A673 (cell line): ENCODE data around the gene OR14I1. TPM values are rescaled to one million over a fixed set of nuclear protein-coding genes. Genes with fewer than 3 reads are reported as not detected.

Experiments used
- BruUV-seq: library from RNA; stranded (reverse); fragments of 400-500 nt; replicated peaks from 2 replicates; lab custom pipeline; 2021; lab: Mats Ljungman, UMichigan
- CTCF ChIA-PET: fragments of 300-600 bp; sonication (Branson Sonifier 250); formaldehyde crosslinking; loops from one replicate; lab custom pipeline; 2022; ENCODE audit warnings: antibody characterized with exemption; lab: Charles Lee
- POLR2A ChIA-PET: fragments of 300-600 bp; sonication (Branson Sonifier 250); formaldehyde crosslinking; loops from one replicate; lab custom pipeline; 2022; ENCODE audit warnings: antibody characterized with exemption; ENCODE audit not compliant: low non-redundant PET; lab: Charles Lee
- DNase-seq: peaks from one replicate; pipeline ENCODE4 v3.0.0-alpha.2; 2015; ENCODE audit warnings: low spot score
- H3K27ac ChIP-seq: fragments of 200-600 bp; sonication (generic); 2 replicates; pipeline ENCODE4 v1.5.1; 2016; ENCODE audit warnings: mixed run types, low read depth, mild to moderate bottlenecking, mixed read lengths, antibody characterized with exemption, low read length; ENCODE audit not compliant: poor library complexity, severe bottlenecking
- H3K27me3 ChIP-seq: fragments of 200-600 bp; sonication (generic); replicated peaks from 2 replicates; pipeline ENCODE4 v1.6.1; 2017; ENCODE audit warnings: mixed run types, low read depth, mild to moderate bottlenecking, mixed read lengths, antibody characterized with exemption, low read length; ENCODE audit not compliant: insufficient read depth, poor library complexity
- H3K36me3 ChIP-seq: fragments of 200-600 bp; sonication (generic); 2 replicates; pipeline ENCODE4 v1.6.1; 2016; ENCODE audit warnings: mixed run types, mild to moderate bottlenecking, mixed read lengths, antibody characterized with exemption, low read length; ENCODE audit not compliant: insufficient read depth, poor library complexity, severe bottlenecking
- H3K4me1 ChIP-seq: fragments of 200-600 bp; sonication (generic); 2 replicates; pipeline ENCODE4 v1.6.1; 2017; ENCODE audit warnings: mixed run types, mild to moderate bottlenecking, mixed read lengths, antibody characterized with exemption, low read length; ENCODE audit not compliant: insufficient read depth, poor library complexity, severe bottlenecking
- H3K4me3 ChIP-seq: fragments of 200-600 bp; sonication (generic); 2 replicates; pipeline ENCODE4 v1.5.1; 2016; ENCODE audit warnings: low read depth, mixed run types, mild to moderate bottlenecking, mixed read lengths, low read length; ENCODE audit not compliant: poor library complexity, severe bottlenecking
- H3K9me3 ChIP-seq: fragments of 200-600 bp; sonication (generic); 2 replicates; pipeline ENCODE4 v1.6.1; 2016; ENCODE audit warnings: mixed run types, low read depth, mild to moderate bottlenecking, mixed read lengths, antibody characterized with exemption, low read length; ENCODE audit not compliant: poor library complexity, severe bottlenecking
- EZH2 ChIP-seq: fragments of 200-600 bp; sonication (generic); IDR thresholded peaks from 2 replicates; pipeline ENCODE4 v1.6.1; 2017; ENCODE audit warnings: borderline replicate concordance, low read depth, mild to moderate bottlenecking, mixed read lengths, antibody characterized with exemption, low read length; ENCODE audit not compliant: poor library complexity, severe bottlenecking
- intact Hi-C: fragments of 100-400 bp; cut with micrococcal nuclease; formaldehyde crosslinking; loops from one replicate; pipeline ENCODE4 v1.10.0; 2022; ENCODE audit not compliant: unreplicated experiment
- total RNA-seq: library from RNA; stranded (reverse); gene quantifications from 2 replicates; pipeline ENCODE4 v1.2.3, GENCODE V29; 2021
- TF ChIP-seq, protein P1 (sequence below): fragments of 300-800, 200-600 bp; sonication (generic); conservative IDR thresholded peaks from 2 replicates; pipeline ENCODE4 v1.5.1; 2017; ENCODE audit warnings: low read depth, mild to moderate bottlenecking, antibody characterized with exemption, low read length, moderate library complexity, mixed read lengths

The OR14I1 gene
- total RNA-seq, 1 experiment from 2014 or later, result not detected

DNA sequence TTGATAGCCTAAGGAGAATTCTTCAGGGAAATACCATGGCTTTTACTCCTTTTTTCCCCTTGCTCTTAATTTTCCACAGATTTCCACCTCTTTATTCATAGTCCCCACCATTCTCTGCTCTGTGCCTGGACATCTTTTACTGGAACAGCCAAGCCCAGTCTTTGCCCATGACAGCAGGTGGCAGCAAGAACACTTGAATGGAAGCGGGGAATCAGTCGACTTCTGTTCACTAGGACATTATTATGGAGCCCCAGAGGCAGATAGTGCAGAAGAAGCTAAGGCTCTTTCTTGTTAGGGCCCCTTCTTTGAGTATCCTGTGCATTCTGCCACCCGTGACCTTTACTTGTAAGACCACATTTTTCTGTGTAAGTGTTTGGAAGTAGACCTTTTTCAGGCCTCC, 6.3 kb downstream of the OR14I1 start:
- Histone ChIP-seq H3K27ac (no peak overlapping the region), H3K36me3 (no peaks in the 10 kb centered on the region), H3K4me3 (no peak overlapping the region), H3K9me3 (no peaks in the 10 kb centered on the region), H3K27me3 (no peaks in the 10 kb centered on the region), H3K4me1 (peaks cover 5% of the 10 kb centered on the region)
- intact Hi-C loops, result no loop called here
- POLR2A ChIA-PET, result no interaction called here
- DNase-seq, result peak; percentile 31
- no peak for TF ChIP-seq EZH2
- TF ChIP-seq, protein P1, sequence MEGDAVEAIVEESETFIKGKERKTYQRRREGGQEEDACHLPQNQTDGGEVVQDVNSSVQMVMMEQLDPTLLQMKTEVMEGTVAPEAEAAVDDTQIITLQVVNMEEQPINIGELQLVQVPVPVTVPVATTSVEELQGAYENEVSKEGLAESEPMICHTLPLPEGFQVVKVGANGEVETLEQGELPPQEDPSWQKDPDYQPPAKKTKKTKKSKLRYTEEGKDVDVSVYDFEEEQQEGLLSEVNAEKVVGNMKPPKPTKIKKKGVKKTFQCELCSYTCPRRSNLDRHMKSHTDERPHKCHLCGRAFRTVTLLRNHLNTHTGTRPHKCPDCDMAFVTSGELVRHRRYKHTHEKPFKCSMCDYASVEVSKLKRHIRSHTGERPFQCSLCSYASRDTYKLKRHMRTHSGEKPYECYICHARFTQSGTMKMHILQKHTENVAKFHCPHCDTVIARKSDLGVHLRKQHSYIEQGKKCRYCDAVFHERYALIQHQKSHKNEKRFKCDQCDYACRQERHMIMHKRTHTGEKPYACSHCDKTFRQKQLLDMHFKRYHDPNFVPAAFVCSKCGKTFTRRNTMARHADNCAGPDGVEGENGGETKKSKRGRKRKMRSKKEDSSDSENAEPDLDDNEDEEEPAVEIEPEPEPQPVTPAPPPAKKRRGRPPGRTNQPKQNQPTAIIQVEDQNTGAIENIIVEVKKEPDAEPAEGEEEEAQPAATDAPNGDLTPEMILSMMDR, result peak; percentile 44
- CTCF ChIA-PET, result no interaction called here
- no TSS peak for BruUV-seq

DNA sequence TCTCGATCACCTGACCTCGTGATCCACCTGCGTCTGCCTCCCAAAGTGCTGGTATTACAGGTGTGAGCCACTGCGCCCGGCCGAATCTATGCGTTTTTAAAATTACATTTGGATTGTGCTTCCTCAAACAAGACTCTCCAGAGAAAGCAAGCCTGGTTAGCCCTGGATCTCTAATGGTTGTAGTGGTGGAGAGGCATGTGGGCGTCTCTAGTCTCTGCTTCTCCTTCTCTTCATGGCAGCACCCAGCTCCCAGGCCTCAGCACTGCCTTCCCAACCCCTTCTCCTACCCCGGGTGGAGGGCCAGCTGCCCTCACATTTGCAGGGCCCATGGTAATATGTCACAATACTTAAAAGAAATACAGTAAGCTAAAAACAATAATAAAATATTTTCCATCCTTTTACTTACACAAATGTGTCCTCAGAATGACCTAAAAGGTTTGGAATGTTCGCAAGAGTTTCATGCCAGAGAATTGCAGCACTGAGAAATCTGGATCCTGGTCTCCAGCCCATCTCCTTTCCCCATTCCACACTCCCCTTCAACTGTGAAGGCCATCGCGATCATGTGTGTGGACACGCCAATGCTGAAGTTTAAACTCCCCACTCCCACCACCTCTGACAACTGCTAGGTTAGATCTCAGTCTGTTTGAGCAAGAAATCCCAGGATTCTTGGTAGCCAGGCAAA, 7.0 kb downstream of the OR14I1 start:
- peaks cover 5% of the 10 kb centered on the region for H3K4me1 ChIP-seq
- H3K4me3 ChIP-seq, result no peak overlapping the region
- no peaks in the 10 kb centered on the region for H3K27me3 ChIP-seq
- DNase-seq, result no peak
- intact Hi-C loops, result no loop called here
- ChIA-PET POLR2A (no interaction called here), CTCF (no interaction called here)
- H3K36me3 ChIP-seq, result no peaks in the 10 kb centered on the region
- no peaks in the 10 kb centered on the region for H3K9me3 ChIP-seq
- H3K27ac ChIP-seq, result no peak overlapping the region
- no TSS peak for BruUV-seq
- TF ChIP-seq, protein P1, result no peak

DNA sequence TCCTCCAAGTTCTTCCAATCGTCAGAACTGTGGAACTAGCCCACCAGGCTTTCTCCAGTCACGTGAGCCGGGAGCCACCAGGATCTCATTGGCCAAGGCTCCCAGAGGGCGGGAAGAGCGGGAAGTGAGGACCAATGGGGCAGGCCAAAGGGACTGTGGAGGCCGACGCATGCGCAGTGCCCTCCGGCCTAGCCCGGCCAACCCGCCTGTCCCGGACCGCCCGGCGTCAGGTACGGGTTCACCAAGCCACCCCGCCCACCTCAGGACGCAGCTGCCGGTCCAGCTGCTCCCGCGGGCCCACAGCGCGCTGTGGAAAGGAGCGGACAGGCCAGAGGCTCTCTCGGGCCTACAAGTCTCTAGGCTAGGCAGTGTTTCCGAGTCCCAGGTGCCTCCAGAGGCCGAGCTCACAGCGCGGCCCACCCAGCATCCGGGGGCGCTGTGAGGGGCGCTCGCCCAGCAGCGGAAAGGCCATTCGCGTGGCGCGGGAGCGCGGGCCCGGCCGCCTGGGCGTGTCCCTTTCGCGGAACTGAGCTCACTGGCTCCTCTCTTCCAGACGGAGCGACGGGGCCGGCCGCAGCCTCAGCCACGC, 10.9 kb downstream of the OR14I1 start:
- intact Hi-C loops, result no loop called here
- Histone ChIP-seq H3K36me3 (no peaks in the 10 kb centered on the region), H3K27me3 (peaks cover 3% of the 10 kb centered on the region), H3K4me1 (no peaks in the 10 kb centered on the region), H3K27ac (no peak overlapping the region), H3K9me3 (no peaks in the 10 kb centered on the region), H3K4me3 (no peak overlapping the region)
- DNase-seq, result no peak
- ChIA-PET CTCF (no interaction called here), POLR2A (no interaction called here)
- no peak for TF ChIP-seq EZH2
- TF ChIP-seq, protein P1, result no peak
- no TSS peak for BruUV-seq
